GM19193 (cell line): Measurements from ENCODE around the gene EMP1.

Experiments
- POLR2A ChIP-seq: IDR thresholded peaks from 4 replicates; pipeline ENCODE4 v1.6.1; 2011; ENCODE audit not compliant: insufficient read depth, insufficient read length; ENCODE audit errors: extremely low read depth

Gene EMP1

DNA sequence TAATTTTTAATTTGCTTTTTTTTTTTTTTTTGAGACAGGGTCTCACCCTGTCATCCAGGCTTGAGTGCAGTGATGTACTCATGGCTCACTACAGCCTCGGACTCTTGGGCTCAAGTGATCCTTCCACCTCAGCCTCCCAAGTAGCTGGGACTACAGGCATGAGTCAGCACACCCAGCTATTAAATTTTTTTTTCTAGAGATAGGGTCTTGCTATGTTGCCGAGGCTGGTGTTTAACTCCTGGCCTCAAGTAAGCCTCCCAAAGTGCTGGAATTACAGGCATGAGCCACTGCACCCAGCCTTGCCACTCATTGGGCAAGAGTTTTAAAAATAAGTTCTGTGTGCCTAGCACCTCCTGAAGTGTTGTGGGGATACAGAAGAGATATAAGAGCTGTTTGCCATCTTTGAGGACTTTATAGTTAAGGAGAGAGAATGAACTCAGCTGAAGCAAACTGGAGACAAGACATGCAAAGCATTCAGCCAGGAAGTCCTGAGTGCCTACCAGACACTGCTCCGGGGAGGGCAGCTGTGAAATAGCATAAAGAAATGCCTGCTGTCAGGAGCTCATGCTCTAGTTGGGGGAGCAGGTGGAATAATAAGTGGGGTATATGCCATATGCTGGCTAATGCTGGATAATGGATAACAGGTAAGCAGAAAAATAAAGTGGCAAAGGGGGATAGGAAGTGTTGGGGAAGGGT, 15.0 kb upstream of the EMP1 start:
- no peak for TF ChIP-seq POLR2A

DNA sequence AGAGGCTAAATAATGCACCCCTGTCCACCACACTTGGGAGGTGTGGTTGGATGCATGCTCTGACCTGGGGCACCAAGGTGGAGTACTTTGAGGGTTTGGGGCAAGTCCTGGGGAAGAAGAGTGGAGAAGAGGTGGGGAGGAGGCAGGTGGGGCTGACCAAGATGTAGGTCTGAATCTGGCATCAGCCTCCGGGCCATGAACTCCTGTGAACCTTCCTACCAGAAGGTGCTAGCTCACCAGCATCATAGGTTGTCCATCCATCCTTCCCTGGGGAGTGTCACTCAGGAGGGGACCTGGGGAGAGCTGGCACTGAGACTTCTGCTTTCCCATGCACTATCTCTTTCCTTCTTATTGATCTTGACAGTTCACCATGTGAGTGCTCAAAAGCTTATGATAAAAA, 13.6 kb upstream of the EMP1 start:
- no peak for TF ChIP-seq POLR2A

DNA sequence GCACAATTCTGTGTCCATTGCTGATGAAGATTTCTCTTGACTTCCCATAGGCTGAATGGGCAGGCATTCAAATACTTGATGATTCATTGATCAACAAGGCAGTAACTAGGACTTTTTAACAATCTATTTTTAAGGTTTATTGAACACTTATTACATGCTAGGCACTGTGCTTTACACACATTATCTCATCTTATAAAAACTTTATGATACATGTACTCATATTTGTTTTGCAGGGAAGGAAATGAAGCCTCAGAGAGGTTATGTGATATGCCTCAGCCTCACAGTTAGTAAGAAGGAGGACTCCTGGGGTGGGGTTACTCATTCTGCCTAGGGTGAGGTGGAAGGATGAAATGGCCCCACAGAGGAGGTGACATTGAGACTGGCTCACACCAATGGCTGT, 12.9 kb upstream of the EMP1 start:
- TF ChIP-seq POLR2A: no peak

DNA sequence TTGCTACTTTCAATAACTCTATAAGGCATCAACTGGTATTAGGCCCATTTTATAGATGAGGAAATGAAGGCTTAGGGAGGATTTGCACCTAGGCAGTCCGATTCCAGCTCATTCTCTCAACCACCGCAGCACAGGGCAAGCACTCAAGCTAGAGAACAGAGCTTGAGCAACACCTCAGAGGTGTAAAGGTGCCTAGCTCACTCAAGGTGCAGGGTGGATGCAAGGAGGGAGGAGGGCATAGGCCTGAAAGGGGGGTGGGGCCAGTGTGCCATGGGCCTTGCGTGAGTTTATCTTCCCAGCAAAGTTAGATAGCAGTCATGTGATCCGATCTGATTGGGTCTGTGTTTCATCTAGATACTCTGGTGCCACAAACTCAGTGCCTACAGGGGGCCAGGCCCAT, 10.2 kb upstream of the EMP1 start:
- TF ChIP-seq POLR2A: no peak

DNA sequence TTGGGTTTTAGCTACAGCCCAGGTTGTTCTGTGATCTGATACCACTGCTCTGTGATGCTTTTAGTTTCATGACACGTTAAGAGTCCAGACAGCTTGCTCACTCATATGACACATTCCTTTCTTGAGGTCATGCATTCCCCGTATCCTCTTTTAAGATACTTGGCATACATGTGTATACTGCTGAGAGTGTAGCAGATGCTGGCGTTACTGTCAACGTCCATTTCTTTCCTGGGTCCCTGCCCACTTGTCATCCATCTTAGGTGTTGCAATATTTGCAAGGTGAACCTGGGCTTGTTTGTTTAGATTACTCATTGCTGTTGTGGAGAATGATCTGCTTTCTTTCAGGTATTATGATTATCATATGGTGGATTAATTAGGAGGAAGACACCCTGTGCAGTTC, 9.1 kb upstream of the EMP1 start:
- TF ChIP-seq POLR2A: no peak

DNA sequence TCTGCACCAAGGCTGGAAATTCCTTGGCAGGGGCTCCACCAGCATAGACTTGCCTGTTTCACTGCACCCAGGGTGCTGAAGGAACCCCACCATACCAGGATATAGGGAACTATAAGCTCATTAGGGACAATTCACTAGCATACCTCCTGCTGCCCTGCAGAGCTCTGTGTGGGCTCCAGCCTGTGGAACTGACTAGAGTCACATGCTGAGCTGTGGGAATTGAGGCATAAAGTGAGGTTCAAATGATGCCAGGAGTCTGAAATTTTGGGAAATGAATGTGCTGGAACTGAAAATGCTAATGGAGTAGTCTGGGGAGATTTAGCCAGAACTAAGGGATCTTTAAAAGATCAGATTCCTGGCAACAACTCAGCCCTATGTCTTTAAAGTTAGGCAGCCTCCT, 7.3 kb upstream of the EMP1 start:
- no peak for TF ChIP-seq POLR2A

DNA sequence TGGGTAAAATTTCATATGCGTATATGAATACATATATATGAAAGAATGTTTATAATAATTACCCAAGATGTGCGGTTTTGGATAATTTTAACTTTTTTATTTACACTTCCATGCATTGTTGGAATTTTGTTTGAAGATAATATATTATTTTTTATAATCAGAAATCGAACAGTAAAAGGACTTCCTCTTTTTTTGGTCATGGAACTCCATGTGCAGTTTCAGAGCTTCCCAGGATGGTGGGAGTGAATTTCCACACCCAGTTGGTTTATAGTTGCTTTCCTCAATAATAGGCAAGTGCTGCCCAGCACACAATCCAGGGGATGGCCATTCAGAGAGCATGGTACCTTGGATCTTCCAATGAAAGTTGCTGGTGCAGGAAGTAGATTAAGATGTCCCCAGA, 6.3 kb upstream of the EMP1 start:
- TF ChIP-seq POLR2A: no peak

DNA sequence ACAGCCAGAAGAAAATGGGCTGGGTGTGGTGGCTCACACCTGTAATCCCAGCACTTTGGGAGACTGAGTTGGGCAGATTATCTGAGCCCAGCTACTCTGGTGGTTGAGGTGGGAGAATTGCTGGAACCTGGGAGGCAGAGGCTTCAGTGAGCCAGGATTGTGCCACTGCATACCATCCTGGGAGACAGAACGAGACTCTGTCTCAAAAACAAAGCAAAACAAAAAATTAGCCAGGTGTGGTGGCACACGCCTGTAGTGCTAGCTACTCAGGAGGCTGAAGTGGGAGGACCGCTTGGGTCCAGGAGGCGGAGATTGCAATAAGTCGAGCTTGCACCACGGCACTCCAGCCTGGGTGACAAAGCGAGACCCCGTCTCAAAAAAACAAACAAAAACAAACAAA, 3.8 kb upstream of the EMP1 start:
- TF ChIP-seq POLR2A: no peak

DNA sequence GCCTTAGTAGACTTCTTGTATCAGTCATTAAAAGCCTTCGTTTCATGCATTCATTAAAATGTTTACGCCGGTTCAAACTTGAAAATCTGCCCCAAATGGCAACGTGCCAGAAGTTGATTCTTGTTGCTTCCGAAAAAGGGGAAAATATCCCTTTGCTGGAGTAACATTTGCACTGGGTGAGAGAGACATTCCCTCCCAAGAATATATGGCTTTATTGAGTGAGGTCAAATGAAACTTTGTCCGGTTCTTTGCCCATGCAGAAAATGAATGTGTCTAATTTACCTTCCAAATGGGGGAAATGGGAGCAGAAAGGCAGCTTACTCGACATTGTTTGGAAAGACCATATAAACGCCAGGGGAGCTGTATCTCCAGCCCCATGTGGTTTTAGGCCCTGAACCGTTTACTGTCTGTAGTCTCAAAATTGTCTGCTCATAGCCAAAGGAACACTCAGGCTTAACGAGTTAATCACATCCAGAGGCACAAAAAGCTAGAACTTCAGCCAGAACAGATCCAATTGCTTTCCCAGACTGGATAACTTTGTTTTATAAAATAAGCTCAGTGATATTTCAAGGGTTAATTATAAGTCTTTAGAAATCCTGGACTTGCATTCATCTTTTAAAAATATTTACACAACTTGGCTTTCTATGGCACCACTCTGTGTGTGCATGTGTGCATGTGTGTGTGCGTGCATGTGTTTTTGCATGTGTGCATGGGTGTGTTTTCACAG, 2.9 kb upstream of the EMP1 start:
- no peak for TF ChIP-seq POLR2A

DNA sequence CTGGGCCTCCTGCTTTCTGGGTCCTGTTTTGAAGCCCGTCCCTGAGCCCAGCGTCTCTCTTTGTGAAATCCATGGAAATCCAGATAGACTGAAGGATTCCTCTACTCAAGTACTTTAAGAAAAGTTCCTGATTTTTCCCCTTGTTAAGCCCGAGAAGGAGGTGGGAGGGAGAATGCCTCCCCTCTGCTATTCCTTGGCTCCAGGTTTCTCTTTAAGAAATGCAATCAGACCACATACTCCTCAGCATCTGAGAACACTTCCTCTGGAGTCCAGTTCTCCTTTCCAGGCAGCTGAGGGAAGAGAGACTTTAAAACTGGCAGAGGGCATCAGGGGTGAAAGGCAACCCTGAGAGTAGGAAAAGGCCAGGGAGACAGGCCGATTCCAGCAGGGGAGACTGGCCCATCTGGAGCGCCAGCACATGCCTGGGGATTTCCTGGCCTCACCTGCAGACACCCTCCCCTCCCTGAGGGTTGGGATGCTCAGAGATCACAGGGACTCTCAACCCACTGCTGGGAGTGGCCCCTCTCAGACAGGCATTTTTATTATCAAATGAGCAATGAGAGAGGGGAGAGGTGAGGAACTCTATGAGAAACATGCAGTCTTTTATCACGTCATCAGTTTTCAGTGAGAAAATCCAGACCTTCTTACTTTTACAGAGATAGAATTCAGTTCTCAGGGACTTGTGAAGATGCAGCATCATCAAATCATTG, 2.0 kb upstream of the EMP1 start:
- TF ChIP-seq POLR2A: no peak

DNA sequence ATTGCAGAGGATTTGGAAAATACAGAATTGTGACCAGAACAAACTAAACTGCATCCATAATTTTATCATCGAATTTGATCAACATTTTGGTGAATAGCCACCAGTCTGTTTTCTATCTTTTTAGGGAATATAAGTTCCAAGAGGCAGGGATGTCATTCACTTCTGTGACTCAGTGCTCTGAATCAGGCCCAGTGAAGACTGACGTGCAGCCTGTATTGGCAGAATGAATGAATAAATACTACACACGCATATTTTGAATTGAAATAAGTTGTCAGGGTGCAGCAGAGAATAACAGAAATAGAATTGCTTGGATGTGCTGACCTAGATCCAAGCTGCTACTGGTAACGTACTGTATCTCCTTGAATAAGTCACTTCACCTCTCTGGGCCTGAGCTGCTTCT, 1.3 kb upstream of the EMP1 start:
- no peak for TF ChIP-seq POLR2A

DNA sequence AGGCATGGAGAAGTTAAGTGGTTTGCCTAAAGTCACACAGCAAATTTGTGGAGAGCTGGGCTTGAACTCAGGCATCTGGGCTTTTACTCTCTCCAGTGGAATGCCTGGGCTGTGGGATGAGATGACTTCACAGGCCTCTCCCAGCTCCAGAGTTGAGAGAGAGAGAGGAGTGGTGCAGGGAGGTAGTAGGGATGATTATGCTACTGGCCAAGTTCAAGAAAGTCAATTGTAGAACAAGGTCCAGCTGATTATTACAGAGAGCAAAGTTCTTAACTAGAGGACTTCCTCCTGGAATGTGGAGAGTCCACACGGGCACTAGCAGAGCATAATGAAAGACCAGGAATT, 769 bp upstream of the EMP1 start:
- TF ChIP-seq POLR2A: no peak

DNA sequence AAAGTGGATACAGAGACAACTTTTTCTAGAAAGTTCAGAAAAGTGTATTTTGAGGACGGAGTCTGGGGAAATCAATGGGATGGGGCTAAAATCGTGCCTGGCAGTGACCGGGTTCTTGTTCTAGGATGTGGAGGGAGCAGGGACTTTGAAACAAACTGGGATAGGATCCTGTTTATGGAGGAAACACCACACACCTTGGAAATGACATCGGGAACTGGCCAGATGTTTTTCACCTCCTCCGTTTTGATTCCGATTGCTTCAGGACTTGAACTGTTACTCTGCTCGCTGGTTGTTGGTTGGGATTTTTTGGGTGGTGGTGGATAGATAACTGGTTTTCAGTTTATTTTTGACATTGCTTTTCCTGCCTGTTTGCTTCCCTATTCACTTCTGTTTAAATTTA, 506 bp downstream of the EMP1 start:
- TF ChIP-seq POLR2A: no peak

DNA sequence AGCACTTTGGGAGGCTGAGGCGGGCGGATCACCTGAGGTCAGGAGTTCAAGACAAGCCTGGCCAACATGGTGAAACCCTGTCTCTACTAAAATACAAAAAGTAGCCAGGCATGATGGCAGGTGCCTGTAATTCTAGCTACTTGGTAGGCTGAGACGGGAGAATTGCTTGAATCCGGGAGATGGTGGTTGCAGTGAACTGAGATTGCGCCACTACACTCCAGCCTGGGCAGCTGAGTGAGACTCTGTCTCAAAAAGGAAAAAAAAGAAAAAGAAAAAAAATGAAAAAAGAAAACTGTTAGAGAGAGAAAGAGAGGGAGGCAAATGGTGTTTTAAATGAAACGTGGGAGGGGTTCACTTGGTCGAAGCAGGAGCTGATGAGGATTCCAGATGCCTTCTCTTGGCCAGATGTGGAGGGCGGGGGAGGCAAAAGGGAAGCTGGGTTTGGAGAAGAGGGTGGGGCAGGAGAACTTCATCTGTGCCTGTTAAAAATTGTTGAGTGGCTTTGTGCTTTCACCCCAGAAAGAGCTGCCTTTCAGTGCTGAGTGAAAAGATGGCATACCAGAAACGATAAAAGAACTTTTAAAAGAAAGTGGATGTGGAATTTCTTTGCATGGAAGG, 1.1 kb downstream of the EMP1 start:
- TF ChIP-seq POLR2A: no peak

DNA sequence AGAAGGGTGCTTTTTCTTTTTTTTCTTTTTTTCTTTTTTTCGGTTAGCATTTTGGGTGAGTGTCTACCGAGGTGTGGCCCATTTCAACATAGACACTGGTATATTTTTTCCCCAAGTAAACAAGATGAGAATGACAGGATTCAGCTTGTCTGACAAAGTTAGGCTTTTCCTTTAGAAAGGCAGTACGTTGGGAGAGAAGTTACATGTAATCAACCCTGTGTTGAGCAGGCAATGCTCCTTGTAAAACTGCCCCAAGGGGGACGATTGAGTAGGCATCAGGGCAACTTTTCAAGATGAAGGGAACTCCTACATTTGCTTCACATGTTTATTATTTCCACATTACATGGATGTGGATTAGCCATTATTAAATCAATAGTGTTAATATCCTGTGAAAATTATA, 1.7 kb downstream of the EMP1 start:
- TF ChIP-seq POLR2A: no peak

DNA sequence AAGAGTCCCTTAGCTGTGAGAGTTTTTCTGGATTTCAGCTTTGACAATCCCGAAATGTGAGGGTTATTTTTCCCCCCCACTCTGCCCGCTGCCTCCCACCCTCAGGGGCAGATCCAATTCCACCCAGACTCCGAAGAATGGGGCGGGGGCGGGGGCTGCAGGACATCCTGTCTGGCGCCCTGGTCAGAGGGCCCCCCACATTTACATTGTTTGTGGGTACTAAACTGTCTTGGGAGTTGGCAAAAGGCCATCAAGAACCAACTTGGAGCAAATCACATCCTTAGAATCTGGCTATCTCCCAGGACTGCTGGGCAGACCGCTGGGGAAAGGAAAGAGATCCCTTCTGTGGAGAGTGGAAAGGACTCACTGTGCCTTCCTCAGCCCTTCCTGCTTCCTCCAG, 2.4 kb downstream of the EMP1 start:
- TF ChIP-seq POLR2A: no peak

DNA sequence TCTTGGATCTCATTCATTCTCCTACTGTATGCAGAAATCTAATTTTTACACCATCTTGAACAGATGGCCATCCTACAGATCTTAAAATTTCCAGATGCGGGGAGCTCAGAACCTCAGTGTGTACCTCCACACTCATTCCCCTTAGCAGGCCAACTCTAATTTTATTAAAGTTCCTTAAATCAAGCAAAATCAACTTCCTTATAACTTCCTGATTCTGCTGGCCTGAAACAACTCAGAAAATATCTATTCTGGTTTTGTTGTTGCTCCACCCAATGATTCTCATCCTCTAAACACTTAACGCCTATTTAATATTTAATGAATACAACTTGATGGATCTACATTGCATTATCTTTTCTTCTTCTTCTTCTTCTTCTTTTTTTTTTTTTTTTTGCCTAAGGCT, 3.1 kb downstream of the EMP1 start:
- TF ChIP-seq POLR2A: no peak

DNA sequence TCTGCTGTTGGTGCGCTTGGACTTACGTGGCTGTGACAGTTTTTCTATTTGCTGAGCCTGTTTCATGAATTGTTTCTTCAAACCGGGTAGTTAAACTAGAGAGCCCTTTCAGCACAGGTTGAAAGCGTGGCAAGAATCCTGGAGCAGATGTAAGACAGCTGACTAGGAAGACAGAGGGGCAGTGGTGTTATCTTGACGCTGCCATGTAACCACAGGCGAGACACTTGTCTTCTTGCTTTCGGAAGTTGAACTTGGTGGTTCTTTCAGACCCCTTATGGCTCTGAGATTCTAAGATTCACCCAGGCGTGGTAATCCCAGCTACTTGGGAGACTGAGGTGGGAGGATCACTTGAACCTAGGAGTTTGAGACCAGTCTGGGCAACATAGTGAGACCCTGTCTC, 4.3 kb downstream of the EMP1 start:
- TF ChIP-seq POLR2A: no peak
